GM10266 (cell line): ENCODE measurements around the gene SGIP1.

Experiments used
- DNase-seq: peaks from one replicate; pipeline ENCODE4 v3.0.0; 2012; ENCODE audit errors: extremely low spot score
- CTCF ChIP-seq: IDR thresholded peaks from 2 replicates; pipeline ENCODE4 v1.5.1; 2012; ENCODE audit warnings: mild to moderate bottlenecking, low read depth; ENCODE audit not compliant: control insufficient read depth, insufficient read depth; ENCODE audit errors: missing control alignments

The SGIP1 gene

GRCh38 chr1:66599346-66599745 is 65.4 kb downstream of the SGIP1 start:
- TF ChIP-seq CTCF, result no peak
- no peak for DNase-seq

- DNase-seq, result no peak
- TF ChIP-seq CTCF, result no peak
Measured at GRCh38 chr1:66599899-66600737, 66.2 kb downstream of the SGIP1 start.

DNA sequence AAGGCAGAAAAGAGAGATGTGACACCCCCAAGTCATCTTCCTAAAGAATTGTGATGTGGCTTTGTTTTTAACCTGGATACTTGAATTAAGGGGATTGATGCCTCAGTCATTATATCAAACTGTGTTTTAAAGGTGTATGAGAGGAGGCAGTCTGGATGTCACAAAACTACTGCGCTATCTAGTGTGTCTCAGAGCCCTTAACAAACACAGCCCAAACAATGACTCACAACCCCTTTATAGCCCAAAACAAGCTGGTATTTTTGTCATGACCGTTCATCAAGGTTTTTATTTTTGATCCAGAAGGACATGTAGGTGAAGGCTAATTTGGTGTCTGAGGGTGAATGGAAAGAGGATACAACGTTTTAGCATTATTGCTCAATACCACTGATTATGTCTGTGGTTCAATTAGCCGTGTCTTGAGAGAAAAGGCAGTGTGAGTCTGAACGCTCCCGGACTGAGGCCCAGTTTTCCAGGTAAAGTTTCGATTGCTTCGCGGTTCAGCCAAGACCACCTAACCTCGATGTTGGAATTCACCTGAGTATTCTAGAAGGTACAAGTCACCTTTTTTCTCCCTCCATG is 71.6 kb downstream of the SGIP1 start:
- TF ChIP-seq CTCF, result no peak

DNA sequence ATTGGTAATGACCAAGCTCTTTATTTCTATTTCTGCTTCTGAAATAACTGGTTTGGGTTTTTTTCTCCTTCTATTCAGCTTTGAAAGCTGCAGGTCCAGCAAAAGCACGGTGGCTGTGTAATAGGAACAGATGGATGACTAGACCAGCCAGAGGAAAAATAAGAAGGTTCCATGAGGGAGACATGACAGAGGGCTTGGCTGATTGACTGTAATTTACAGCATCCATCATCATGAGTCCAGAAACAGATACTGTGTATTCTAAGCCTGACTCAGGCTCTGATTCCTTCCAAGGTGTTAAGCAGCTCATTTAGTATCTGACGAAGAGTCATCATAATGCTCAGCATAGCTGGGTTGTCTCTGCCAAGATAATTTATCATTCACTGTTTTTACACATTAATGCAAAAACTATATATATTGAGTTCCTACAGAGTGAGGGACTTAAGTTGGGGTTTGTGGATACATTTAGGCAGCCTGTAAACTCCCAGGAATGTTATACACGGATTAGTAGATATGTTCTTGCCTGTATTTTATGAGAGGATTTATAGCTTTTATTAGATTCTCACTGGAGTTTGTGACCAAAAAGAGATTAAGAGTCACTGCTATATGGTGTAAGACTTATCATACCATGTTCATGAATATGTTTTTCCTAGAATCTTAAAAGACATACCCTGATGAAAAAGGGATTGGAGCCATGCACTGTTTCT is 72.6 kb downstream of the SGIP1 start:
- no peak for DNase-seq
- no peak for TF ChIP-seq CTCF

More for the DNA sequence above, 71.6 kb downstream of the SGIP1 start:
- DNase-seq, result no peak

- no peak for TF ChIP-seq CTCF
- DNase-seq, result no peak
Measured at GRCh38 chr1:66607458-66607857, 73.5 kb downstream of the SGIP1 start.

DNA sequence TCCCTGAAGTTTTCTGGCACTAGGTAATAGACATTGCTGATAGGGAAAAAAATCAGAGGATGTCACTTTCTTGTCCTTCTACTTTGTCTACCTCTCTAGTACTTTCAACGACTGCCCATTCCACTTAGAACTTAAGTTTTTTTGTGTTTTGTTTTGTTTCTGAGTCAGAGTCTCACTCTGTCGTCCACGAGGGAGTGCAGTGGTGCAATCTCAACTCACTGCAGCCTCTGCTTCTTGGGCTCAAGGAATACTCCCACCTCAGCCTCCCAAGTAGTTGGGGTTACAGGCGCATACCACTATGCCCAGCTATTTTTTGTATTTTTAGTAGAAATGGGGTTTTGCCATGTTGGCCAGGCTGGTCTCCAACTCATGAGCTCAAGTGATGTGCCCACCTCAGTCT is 79.2 kb downstream of the SGIP1 start:
- no peak for DNase-seq
- no peak for TF ChIP-seq CTCF
